H1 (cell line): Measurements from ENCODE around the gene WDR43.

Experiments used
- CTCF ChIP-seq, 3 experiments: IDR thresholded peaks; 1 replicate in 2 of 3; 2 replicates in 1 of 3; pipeline versions ENCODE4 v1.5.1 to v1.6.1; 2011; ENCODE audit warnings: low read length in 3 of 3, mild to moderate bottlenecking in 3 of 3, inconsistent platforms in 2 of 3, low read depth in 1 of 3, moderate library complexity in 1 of 3; ENCODE audit not compliant: insufficient read depth in 1 of 3; ENCODE audit errors: control extremely low read depth in 1 of 3
- GABPA ChIP-seq: IDR thresholded peaks from 2 replicates; pipeline ENCODE4 v1.6.1; 2011; ENCODE audit warnings: mild to moderate bottlenecking, low read length, moderate library complexity, borderline replicate concordance; ENCODE audit not compliant: insufficient read depth
- HDAC2 ChIP-seq, 2 experiments: fragments of 300-600 bp in 1 of 2; sonication (generic) in 1 of 2; IDR thresholded peaks; 2 replicates each; pipeline ENCODE4 v1.6.1; 2011 to 2012; ENCODE audit warnings: low read depth in 2 of 2, low read length in 2 of 2, mild to moderate bottlenecking in 2 of 2, moderate library complexity in 2 of 2, borderline replicate concordance in 1 of 2, inconsistent platforms in 1 of 2
- HDAC6 ChIP-seq: IDR thresholded peaks from one replicate; pipeline ENCODE4 v1.7.1; 2012; ENCODE audit warnings: low read depth, mild to moderate bottlenecking, inconsistent platforms, low read length, moderate library complexity
- MAFK ChIP-seq: IDR thresholded peaks from 2 replicates; pipeline ENCODE4 v1.6.1; 2012; ENCODE audit warnings: low read depth, mild to moderate bottlenecking, improper control_type of control experiment, low read length
- SP1 ChIP-seq: IDR thresholded peaks from 2 replicates; pipeline ENCODE4 v1.6.1; 2011; ENCODE audit warnings: low read depth, low read length
- TAF1 ChIP-seq: IDR thresholded peaks from 2 replicates; pipeline ENCODE4 v1.6.1; 2011; ENCODE audit warnings: mild to moderate bottlenecking, low read depth, low read length

DNA sequence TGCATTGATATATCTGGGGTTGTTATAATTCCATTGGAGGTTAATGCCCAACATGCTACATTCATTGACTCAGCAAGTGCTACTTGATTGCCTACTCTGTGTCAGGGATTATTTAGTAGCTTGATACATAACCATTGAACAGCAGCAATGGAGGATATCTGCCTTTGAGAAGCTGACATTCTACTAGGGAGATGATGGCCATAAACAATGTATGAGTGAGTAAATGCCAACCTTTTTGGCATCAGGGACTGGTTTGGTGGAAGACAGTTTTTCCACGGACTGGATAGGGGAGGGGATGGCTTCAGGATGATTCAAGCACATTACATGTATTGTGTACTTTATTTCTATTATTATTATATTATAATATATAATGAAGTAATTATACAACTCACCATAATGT, 54.7 kb downstream of the WDR43 start:
- TF ChIP-seq CTCF (IDR thresholded peaks at IDR 0.05; ENCODE audit: control extremely low read depth in 1 of 3, insufficient read depth in 1 of 3, low read depth in 1 of 3, low read length in 3 of 3) (no peak), MAFK (no peak), GABPA (no peak), SP1 (no peak), TAF1 (no peak), HDAC6 (no peak), HDAC2 (IDR thresholded peaks at IDR 0.05; ENCODE audit: borderline replicate concordance in 1 of 2, low read depth in 2 of 2, low read length in 2 of 2) (no peak)
